CD8-positive, alpha-beta memory T cell (primary cell): ENCODE measurements around the gene BCAP31. TPM values are rescaled to one million over a fixed set of nuclear protein-coding genes. Genes with fewer than 3 reads are reported as not detected.
"Not testable (repeated sequence)": the region's sequence is repeated elsewhere in the genome, so short reads cannot be mapped to it uniquely, and the experiment has no call there.

Experiments used
- CTCF ChIA-PET: fragments of 350-600 bp; sonication (Branson Sonifier 250); formaldehyde crosslinking; loops from one replicate; lab custom pipeline; 2021; ENCODE audit warnings: antibody characterized with exemption; lab: Charles Lee
- POLR2A ChIA-PET: fragments of 350-600 bp; sonication (Branson Sonifier 250); formaldehyde crosslinking; loops from one replicate; lab custom pipeline; 2021; ENCODE audit warnings: antibody characterized with exemption; lab: Charles Lee
- DNase-seq, 5 donors: peaks; one replicate each; pipeline versions ENCODE4 v3.0.0 to v3.0.0-alpha.2; 2020 to 2022; ENCODE audit warnings: mixed read lengths in 1 of 5
- H3K27ac ChIP-seq: one replicate; pipeline ENCODE4 v1.7.0; 2013; ENCODE audit warnings: low read depth, mild to moderate bottlenecking, low read length, moderate library complexity
- H3K27me3 ChIP-seq: 2 replicates; pipeline ENCODE4 v1.7.0; 2013; ENCODE audit warnings: low read length, mild to moderate bottlenecking; ENCODE audit not compliant: insufficient read depth, poor library complexity, severe bottlenecking
- H3K36me3 ChIP-seq: 2 replicates; pipeline ENCODE4 v1.7.0; 2013; ENCODE audit warnings: mild to moderate bottlenecking, low read length, moderate library complexity; ENCODE audit not compliant: insufficient read depth
- H3K4me1 ChIP-seq: 2 replicates; pipeline ENCODE4 v1.7.0; 2013; ENCODE audit warnings: mild to moderate bottlenecking, low read length, moderate library complexity; ENCODE audit not compliant: insufficient read depth
- H3K4me3 ChIP-seq: 2 replicates; pipeline ENCODE4 v1.7.0; 2013; ENCODE audit warnings: mild to moderate bottlenecking, low read length
- H3K9me3 ChIP-seq: 2 replicates; pipeline ENCODE4 v1.7.0; 2013; ENCODE audit warnings: mild to moderate bottlenecking, low read length
- H3K27ac Mint-ChIP-seq, 8 donors: one replicate each; pipeline ENCODE4 v1.8.0; 2020 to 2021; ENCODE audit warnings: mixed read lengths in 8 of 8, mild to moderate bottlenecking in 6 of 8, inconsistent platforms in 3 of 8, moderate library complexity in 3 of 8
- H3K27me3 Mint-ChIP-seq, 2 donors: one replicate each; pipeline ENCODE4 v1.8.0; 2020 to 2021; ENCODE audit warnings: mixed read lengths in 2 of 2, mild to moderate bottlenecking in 1 of 2, moderate library complexity in 1 of 2
- H3K36me3 Mint-ChIP-seq, 3 donors: one replicate each; pipeline ENCODE4 v1.8.0; 2020 to 2021; ENCODE audit warnings: mixed read lengths in 3 of 3, inconsistent platforms in 1 of 3, mild to moderate bottlenecking in 1 of 3
- H3K4me1 Mint-ChIP-seq, 3 donors: one replicate each; pipeline ENCODE4 v1.8.0; 2020 to 2021; ENCODE audit warnings: mixed read lengths in 3 of 3, inconsistent platforms in 1 of 3, mild to moderate bottlenecking in 1 of 3
- H3K4me3 Mint-ChIP-seq, 7 donors: one replicate each; pipeline ENCODE4 v1.8.0; 2020 to 2021; ENCODE audit warnings: mixed read lengths in 7 of 7, mild to moderate bottlenecking in 6 of 7, moderate library complexity in 4 of 7, inconsistent platforms in 2 of 7
- H3K9me3 Mint-ChIP-seq, 5 donors: one replicate each; pipeline ENCODE4 v1.8.0; 2020 to 2022; ENCODE audit warnings: mixed read lengths in 5 of 5, mild to moderate bottlenecking in 3 of 5, moderate library complexity in 2 of 5, inconsistent platforms in 1 of 5
- polyA plus RNA-seq: library from polyadenylated mRNA; unstranded; fragments of 300-500 nt; fragmentation: Illumina TruSeq; gene quantifications from one replicate; pipeline ENCODE4 v1.2.3, GENCODE V29; 2021
- total RNA-seq, 2 experiments: library from RNA; stranded (reverse); gene quantifications; one replicate each; pipeline ENCODE4 v1.2.3, GENCODE V29; 2021

The BCAP31 gene
- total and polyA plus RNA-seq, 3 experiments from 2014 or later = 140 to 333 (median 153) TPM

GRCh38 chrX:153685751-153686696 is 38.2 kb downstream of the BCAP31 start:
- H3K27me3 Mint-ChIP-seq = peaks cover 5 to 10% of the 10 kb centered on the region in 2 donors
- no peaks in the 10 kb centered on the region for H3K36me3 Mint-ChIP-seq
- ChIA-PET POLR2A (no interaction called here), CTCF (interaction anchor here (1.4 to 1.6 kb wide), 2 partner anchors 18 to 239 kb away, joined by 3 to 5 read pairs; no protein-coding TSS in a partner anchor)
- no peak overlapping the region for H3K27ac Mint-ChIP-seq
- H3K4me3 Mint-ChIP-seq = peak overlapping the region in 5 of 7 donors; percentile 26 to 59 (median 40)
- no peak overlapping the region for H3K4me3 ChIP-seq
- H3K4me1 ChIP-seq = no peaks in the 10 kb centered on the region
- no peaks in the 10 kb centered on the region for H3K9me3 Mint-ChIP-seq
- no peaks in the 10 kb centered on the region for H3K9me3 ChIP-seq
- DNase-seq = no peak
- H3K36me3 ChIP-seq = no peaks in the 10 kb centered on the region
- no peaks in the 10 kb centered on the region for H3K4me1 Mint-ChIP-seq
- H3K27me3 ChIP-seq = no peaks in the 10 kb centered on the region
- H3K27ac ChIP-seq = peak overlapping the region; percentile 54

GRCh38 chrX:153685156-153685536 is 39.0 kb downstream of the BCAP31 start:
- H3K4me3 Mint-ChIP-seq = no peak overlapping the region
- no peaks in the 10 kb centered on the region for H3K36me3 ChIP-seq
- DNase-seq = no peak
- H3K9me3 ChIP-seq = no peaks in the 10 kb centered on the region
- peaks cover 6 to 13% of the 10 kb centered on the region in 2 donors for H3K27me3 Mint-ChIP-seq
- H3K4me1 ChIP-seq = no peaks in the 10 kb centered on the region
- no peaks in the 10 kb centered on the region for H3K27me3 ChIP-seq
- ChIA-PET CTCF (no interaction called here), POLR2A (no interaction called here)
- peak overlapping the region; percentile 54 for H3K27ac ChIP-seq
- no peaks in the 10 kb centered on the region for H3K36me3 Mint-ChIP-seq
- no peaks in the 10 kb centered on the region for H3K4me1 Mint-ChIP-seq
- no peak overlapping the region for H3K4me3 ChIP-seq
- H3K27ac Mint-ChIP-seq = no peak overlapping the region
- no peaks in the 10 kb centered on the region for H3K9me3 Mint-ChIP-seq

GRCh38 chrX:153684467-153685155 is 39.6 kb downstream of the BCAP31 start:
- H3K9me3 Mint-ChIP-seq = no peaks in the 10 kb centered on the region
- Histone ChIP-seq H3K27me3 (no peaks in the 10 kb centered on the region), H3K36me3 (no peaks in the 10 kb centered on the region), H3K4me3 (no peak overlapping the region), H3K9me3 (no peaks in the 10 kb centered on the region), H3K27ac (no peak overlapping the region), H3K4me1 (no peaks in the 10 kb centered on the region)
- no peak overlapping the region for H3K4me3 Mint-ChIP-seq
- H3K4me1 Mint-ChIP-seq = no peaks in the 10 kb centered on the region
- POLR2A ChIA-PET = no interaction called here
- H3K27ac Mint-ChIP-seq = no peak overlapping the region
- H3K27me3 Mint-ChIP-seq = peaks cover 9 to 17% of the 10 kb centered on the region in 2 donors
- no peak for DNase-seq
- no peaks in the 10 kb centered on the region for H3K36me3 Mint-ChIP-seq
- CTCF ChIA-PET = no interaction called here

- H3K27ac ChIP-seq, H3K9me3 ChIP-seq, H3K4me1 ChIP-seq, H3K27ac Mint-ChIP-seq, H3K9me3 Mint-ChIP-seq, H3K4me3 ChIP-seq, H3K36me3 Mint-ChIP-seq, H3K36me3 ChIP-seq, DNase-seq, POLR2A ChIA-PET, CTCF ChIA-PET, H3K27me3 ChIP-seq, H3K4me1 Mint-ChIP-seq: not testable (repeated sequence)
- Mint-ChIP-seq H3K27me3 (peaks cover 9 to 17% of the 10 kb centered on the region in 2 donors), H3K4me3 (peak overlapping the region in 1 of 7 donors; percentile 6)
Measured at GRCh38 chrX:153683486-153683885, 40.7 kb downstream of the BCAP31 start.

- no peak for DNase-seq
- Histone ChIP-seq H3K4me1 (no peaks in the 10 kb centered on the region), H3K36me3 (no peaks in the 10 kb centered on the region), H3K4me3 (no peak overlapping the region), H3K27me3 (no peaks in the 10 kb centered on the region), H3K9me3 (no peaks in the 10 kb centered on the region), H3K27ac (no peak overlapping the region)
- CTCF ChIA-PET = no interaction called here
- Mint-ChIP-seq H3K36me3 (no peaks in the 10 kb centered on the region), H3K4me3 (no peak overlapping the region), H3K4me1 (no peaks in the 10 kb centered on the region), H3K27me3 (peaks cover 4 to 17% of the 10 kb centered on the region in 2 donors), H3K27ac (no peak overlapping the region), H3K9me3 (no peaks in the 10 kb centered on the region)
- POLR2A ChIA-PET = no interaction called here
Measured at GRCh38 chrX:153681175-153681574, 43.0 kb downstream of the BCAP31 start.

GRCh38 chrX:153674219-153674851 is 49.9 kb downstream of the BCAP31 start:
- Mint-ChIP-seq H3K4me1 (peaks cover 0 to 7% (median 2%) of the 10 kb centered on the region in 3 donors), H3K27me3 (peaks cover 17 to 22% of the 10 kb centered on the region in 2 donors), H3K9me3 (no peaks in the 10 kb centered on the region), H3K27ac (peak overlapping the region in 1 of 8 donors; percentile 70), H3K36me3 (no peaks in the 10 kb centered on the region), H3K4me3 (peak overlapping the region in 4 of 7 donors; percentile 20 to 54 (median 43))
- Histone ChIP-seq H3K9me3 (no peaks in the 10 kb centered on the region), H3K27ac (peak overlapping the region; percentile 59), H3K36me3 (no peaks in the 10 kb centered on the region), H3K4me1 (no peaks in the 10 kb centered on the region), H3K27me3 (no peaks in the 10 kb centered on the region), H3K4me3 (no peak overlapping the region)
- DNase-seq = no peak
- ChIA-PET CTCF (interaction anchor here (1.8 kb wide), 1 partner anchor 135 kb away, joined by 4 read pairs; no protein-coding TSS in a partner anchor), POLR2A (no interaction called here)

- H3K4me1 ChIP-seq = no peaks in the 10 kb centered on the region
- peak within 1 kb of the TSS; percentile 59 for H3K27ac ChIP-seq
- DNase-seq = no peak
- Mint-ChIP-seq H3K9me3 (no peaks in the 10 kb centered on the region), H3K4me3 (peak within 1 kb of the TSS in 5 of 7 donors; percentile 23 to 54 (median 43)), H3K27ac (peak within 1 kb of the TSS in 2 of 8 donors; percentile 63 to 70), H3K27me3 (peaks cover 17 to 22% of the 10 kb centered on the region in 2 donors), H3K4me1 (peaks cover 0 to 7% (median 2%) of the 10 kb centered on the region in 3 donors), H3K36me3 (no peaks in the 10 kb centered on the region)
- no peak within 1 kb of the TSS for H3K4me3 ChIP-seq
- ChIA-PET CTCF (interaction anchor here (1.8 kb wide), 1 partner anchor 134 kb away, joined by 4 read pairs; no protein-coding TSS in a partner anchor), POLR2A (no interaction called here)
- H3K9me3 ChIP-seq = no peaks in the 10 kb centered on the region
- H3K27me3 ChIP-seq = no peaks in the 10 kb centered on the region
- no peaks in the 10 kb centered on the region for H3K36me3 ChIP-seq
Measured at GRCh38 chrX:153673428-153674218, 50.6 kb downstream of the BCAP31 start, which contains the start of gene PNCK. TSS of gene PNCK (minus strand) at chrX:153673813. CDS start at chrX:153673076, 737 bp downstream.
